ENCODE data around the gene FAM114A2. TPM values are rescaled to one million over a fixed set of nuclear protein-coding genes. Genes with fewer than 3 reads are reported as not detected.

Gene FAM114A2
- total RNA-seq, 1 experiment from 2014 or later, result 12.8 TPM

DNA sequence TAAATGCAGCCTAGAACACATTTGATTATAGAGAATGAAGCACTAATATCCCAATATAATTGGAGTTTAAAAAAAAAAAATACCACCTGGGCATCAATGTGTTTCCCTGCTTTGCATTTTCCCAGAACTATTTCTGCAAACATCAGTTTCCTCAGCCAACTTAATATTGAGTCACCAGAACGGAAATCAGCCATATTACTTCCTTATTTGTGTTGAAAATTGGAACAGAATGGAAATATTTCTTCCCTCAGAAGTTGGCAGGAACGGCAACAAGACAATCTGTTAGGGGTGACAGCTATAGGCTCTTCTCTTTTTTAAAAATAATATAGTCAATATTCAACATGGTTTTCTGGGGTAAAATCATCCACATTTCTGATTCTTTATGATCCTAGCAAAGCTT is 4.1 kb upstream of the FAM114A2 start:
- no peak overlapping the region for H2BK5ac ChIP-seq (ENCODE audit: insufficient read length, low read length)
- Mint-ChIP-seq H3K9me3 (no peaks in the 10 kb centered on the region), H3K4me3 (no peak overlapping the region), H3K36me3 (ENCODE audit: insufficient read depth in 1 of 3, low read depth in 3 of 3) (no peaks in the 10 kb centered on the region), H3K4me1 (peaks cover 8 to 14% of the 10 kb centered on the region in 2 experiments), H3K27me3 (ENCODE audit: low read depth) (no peaks in the 10 kb centered on the region), H3K27ac (no peak overlapping the region)
- H3K23ac ChIP-seq (ENCODE audit: insufficient read length, low read depth, low read length), result no peak overlapping the region
- H3T11ph ChIP-seq (ENCODE audit: low read length), result no peak overlapping the region
- H4K20me1 ChIP-seq (ENCODE audit: control insufficient read depth, insufficient read depth, insufficient read length), result no peaks in the 10 kb centered on the region
- no peak overlapping the region for H3K56ac ChIP-seq (ENCODE audit: insufficient read length, low read depth, low read length)
- no peak for DNase-seq
- no CpG with 5 or more reads among the region's 2 CpGs for WGBS (ENCODE audit: extremely low coverage, insufficient read length, low lambda C conversion rate)
- H2BK20ac ChIP-seq (ENCODE audit: low read depth, low read length, poor library complexity, severe bottlenecking), result no peak overlapping the region
- H3K14ac ChIP-seq (ENCODE audit: insufficient read depth, low read length), result no peak overlapping the region
- H4K5ac ChIP-seq (ENCODE audit: insufficient read length, low read depth, low read length), result no peak overlapping the region
- no peaks in the 10 kb centered on the region for H3K27me3 ChIP-seq (ENCODE audit: insufficient read depth, low read length)
- H2BK15ac ChIP-seq (ENCODE audit: low read depth, low read length), result no peak overlapping the region
- no peak overlapping the region for H2AFZ ChIP-seq (ENCODE audit: low read length)
- H3K9ac ChIP-seq (ENCODE audit: extremely low read depth, insufficient read length, low read length), result no peak overlapping the region
- no peak overlapping the region for H3K18ac ChIP-seq (ENCODE audit: insufficient read length, low read depth, low read length)
- peaks cover 9% of the 10 kb centered on the region for H3K23me2 ChIP-seq (ENCODE audit: insufficient read length, low read depth, low read length, poor library complexity, severe bottlenecking)
- H3K4ac ChIP-seq (ENCODE audit: low read depth, low read length), result no peak overlapping the region
- no peak overlapping the region for H2AK5ac ChIP-seq (ENCODE audit: insufficient read length, low read length)
- peaks cover 3% of the 10 kb centered on the region; the same call in 1 of the 2 replicates for H3K79me2 ChIP-seq (ENCODE audit: insufficient read depth, low read length)
- no peak overlapping the region for H3K27ac ChIP-seq (ENCODE audit: insufficient read length, low read depth, low read length)
- H4K8ac ChIP-seq (replicated peaks; ENCODE audit: insufficient read length, low read depth, low read length), result no peak overlapping the region
- no peaks in the 10 kb centered on the region for H3K9me3 ChIP-seq (ENCODE audit: control insufficient read depth, low read depth, low read length)
- no peaks in the 10 kb centered on the region for H3K4me1 ChIP-seq (ENCODE audit: insufficient read depth, low read length)
- H2BK120ac ChIP-seq (ENCODE audit: low read depth, low read length, poor library complexity, severe bottlenecking), result no peak overlapping the region
- no peak overlapping the region for H2BK12ac ChIP-seq (ENCODE audit: insufficient read length, low read depth, low read length)
- H4K91ac ChIP-seq (ENCODE audit: insufficient read length, low read depth, low read length), result no peak overlapping the region
- TF ChIP-seq, protein P1, sequence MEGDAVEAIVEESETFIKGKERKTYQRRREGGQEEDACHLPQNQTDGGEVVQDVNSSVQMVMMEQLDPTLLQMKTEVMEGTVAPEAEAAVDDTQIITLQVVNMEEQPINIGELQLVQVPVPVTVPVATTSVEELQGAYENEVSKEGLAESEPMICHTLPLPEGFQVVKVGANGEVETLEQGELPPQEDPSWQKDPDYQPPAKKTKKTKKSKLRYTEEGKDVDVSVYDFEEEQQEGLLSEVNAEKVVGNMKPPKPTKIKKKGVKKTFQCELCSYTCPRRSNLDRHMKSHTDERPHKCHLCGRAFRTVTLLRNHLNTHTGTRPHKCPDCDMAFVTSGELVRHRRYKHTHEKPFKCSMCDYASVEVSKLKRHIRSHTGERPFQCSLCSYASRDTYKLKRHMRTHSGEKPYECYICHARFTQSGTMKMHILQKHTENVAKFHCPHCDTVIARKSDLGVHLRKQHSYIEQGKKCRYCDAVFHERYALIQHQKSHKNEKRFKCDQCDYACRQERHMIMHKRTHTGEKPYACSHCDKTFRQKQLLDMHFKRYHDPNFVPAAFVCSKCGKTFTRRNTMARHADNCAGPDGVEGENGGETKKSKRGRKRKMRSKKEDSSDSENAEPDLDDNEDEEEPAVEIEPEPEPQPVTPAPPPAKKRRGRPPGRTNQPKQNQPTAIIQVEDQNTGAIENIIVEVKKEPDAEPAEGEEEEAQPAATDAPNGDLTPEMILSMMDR (conservative IDR thresholded peaks at IDR 0.05), result no peak
- H3K4me2 ChIP-seq (ENCODE audit: insufficient read depth, insufficient read length, low read length), result no peak overlapping the region
- no peaks in the 10 kb centered on the region for H3K79me1 ChIP-seq (ENCODE audit: insufficient read depth, low read depth, low read length, poor library complexity, severe bottlenecking)

All from H9 (cell line).